Chondrocyte (in vitro differentiated cells): ENCODE results near the gene P2RY6. TPM values are rescaled to one million over a fixed set of nuclear protein-coding genes. Genes with fewer than 3 reads are reported as not detected.
"Not testable (repeated sequence)": the region's sequence is repeated elsewhere in the genome, so short reads cannot be mapped to it uniquely, and the experiment has no call there.

Source experiments
- DNase-seq: peaks from one replicate; pipeline ENCODE4 v3.0.0; 2021; ENCODE audit warnings: mixed read lengths, low spot score
- H3K27ac Mint-ChIP-seq: one replicate; pipeline ENCODE4 v1.8.0; 2021; ENCODE audit warnings: mild to moderate bottlenecking, moderate library complexity, mixed read lengths; ENCODE audit not compliant: unreplicated experiment
- H3K27me3 Mint-ChIP-seq: 2 replicates; pipeline ENCODE4 v1.8.0; 2021; ENCODE audit warnings: low read depth, mixed read lengths
- H3K36me3 Mint-ChIP-seq: 2 replicates; pipeline ENCODE4 v1.8.0; 2021; ENCODE audit warnings: low read depth, mixed read lengths
- H3K4me1 Mint-ChIP-seq: 2 replicates; pipeline ENCODE4 v1.8.0; 2021; ENCODE audit warnings: low read depth, mild to moderate bottlenecking, mixed read lengths
- H3K4me3 Mint-ChIP-seq: one replicate; pipeline ENCODE4 v1.8.0; 2021; ENCODE audit warnings: mild to moderate bottlenecking, moderate library complexity, mixed read lengths; ENCODE audit not compliant: unreplicated experiment
- H3K9me3 Mint-ChIP-seq: 2 replicates; pipeline ENCODE4 v1.8.0; 2021; ENCODE audit warnings: low read depth, mixed read lengths
- total RNA-seq: library from RNA; stranded (reverse); gene quantifications from 3 replicates; pipeline ENCODE4 v1.2.1, GENCODE V29; 2021
- TF ChIP-seq, protein P1 (sequence below): fragments of 200-600 bp; sonication (generic); IDR thresholded peaks from 2 replicates; pipeline ENCODE4 v1.5.0; 2021; ENCODE audit warnings: antibody characterized with exemption, mild to moderate bottlenecking, moderate library complexity

P2RY6 gene
- total RNA-seq, 1 donor from 2014 or later = 0.20 TPM

DNA sequence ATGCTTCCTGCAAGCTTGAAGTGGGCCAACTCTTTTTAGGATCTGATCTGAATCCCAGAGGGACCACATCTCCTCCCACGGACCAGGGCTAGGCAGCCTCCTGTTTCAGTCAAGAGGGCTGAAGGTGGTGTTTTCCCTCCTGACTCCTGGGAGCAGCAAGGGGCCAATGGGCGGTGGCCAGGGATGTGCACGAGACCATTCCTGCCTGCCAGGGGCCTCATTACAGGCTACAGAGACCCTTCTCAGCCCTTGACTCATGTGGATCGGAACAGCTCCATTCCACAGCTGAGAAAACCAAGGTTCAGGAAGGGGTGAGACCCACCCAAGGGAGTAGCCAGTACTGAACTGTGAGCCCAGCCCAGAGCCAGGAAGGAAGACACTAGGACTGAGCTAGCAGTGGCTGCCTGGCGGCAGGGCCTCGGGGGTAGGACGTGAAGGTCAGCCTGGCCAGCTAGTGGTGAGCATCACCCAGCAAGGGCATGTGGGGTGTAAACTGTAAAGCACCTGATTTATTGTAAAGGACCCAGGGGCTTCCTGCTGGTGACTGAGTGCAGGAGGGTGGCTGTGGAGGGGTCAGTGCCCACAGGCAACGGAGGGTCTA is 3.4 kb upstream of the P2RY6 start:
- Mint-ChIP-seq H3K9me3 (no peaks in the 10 kb centered on the region), H3K27ac (no peak overlapping the region), H3K27me3 (peaks cover 10% of the 10 kb centered on the region), H3K36me3 (no peaks in the 10 kb centered on the region), H3K4me1 (peaks cover 27% of the 10 kb centered on the region), H3K4me3 (no peak overlapping the region)
- no peak for DNase-seq
- TF ChIP-seq, protein P1, sequence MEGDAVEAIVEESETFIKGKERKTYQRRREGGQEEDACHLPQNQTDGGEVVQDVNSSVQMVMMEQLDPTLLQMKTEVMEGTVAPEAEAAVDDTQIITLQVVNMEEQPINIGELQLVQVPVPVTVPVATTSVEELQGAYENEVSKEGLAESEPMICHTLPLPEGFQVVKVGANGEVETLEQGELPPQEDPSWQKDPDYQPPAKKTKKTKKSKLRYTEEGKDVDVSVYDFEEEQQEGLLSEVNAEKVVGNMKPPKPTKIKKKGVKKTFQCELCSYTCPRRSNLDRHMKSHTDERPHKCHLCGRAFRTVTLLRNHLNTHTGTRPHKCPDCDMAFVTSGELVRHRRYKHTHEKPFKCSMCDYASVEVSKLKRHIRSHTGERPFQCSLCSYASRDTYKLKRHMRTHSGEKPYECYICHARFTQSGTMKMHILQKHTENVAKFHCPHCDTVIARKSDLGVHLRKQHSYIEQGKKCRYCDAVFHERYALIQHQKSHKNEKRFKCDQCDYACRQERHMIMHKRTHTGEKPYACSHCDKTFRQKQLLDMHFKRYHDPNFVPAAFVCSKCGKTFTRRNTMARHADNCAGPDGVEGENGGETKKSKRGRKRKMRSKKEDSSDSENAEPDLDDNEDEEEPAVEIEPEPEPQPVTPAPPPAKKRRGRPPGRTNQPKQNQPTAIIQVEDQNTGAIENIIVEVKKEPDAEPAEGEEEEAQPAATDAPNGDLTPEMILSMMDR = no peak

DNA sequence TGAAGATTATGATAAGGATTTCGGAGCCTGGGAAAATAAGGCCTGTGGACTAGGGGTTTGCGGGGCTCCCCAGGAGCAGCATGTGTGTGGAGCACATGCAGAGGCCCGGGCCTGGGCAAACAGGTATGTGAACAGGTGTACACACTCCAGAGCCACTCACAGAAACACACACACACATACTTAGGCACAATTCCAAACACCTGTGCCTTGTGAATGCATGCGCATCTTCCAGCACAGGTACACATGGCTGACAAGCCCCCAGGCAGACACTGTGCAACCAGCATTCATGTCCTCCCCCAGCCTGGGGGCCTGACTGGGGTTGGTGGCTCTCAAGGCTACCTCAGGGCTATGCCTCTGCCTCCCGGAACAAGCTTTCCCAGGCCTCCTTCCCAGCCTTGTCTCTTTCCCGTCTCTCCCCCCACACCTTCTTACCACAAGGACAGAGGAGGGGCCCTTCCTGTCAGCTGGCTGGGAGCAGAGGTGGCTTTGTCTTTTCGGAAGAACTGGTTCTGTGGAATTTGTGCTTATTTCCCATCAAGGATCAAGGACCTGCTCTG is 2.6 kb upstream of the P2RY6 start:
- H3K27me3 Mint-ChIP-seq = peaks cover 10% of the 10 kb centered on the region
- H3K36me3 Mint-ChIP-seq = no peaks in the 10 kb centered on the region
- TF ChIP-seq, protein P1 = no peak
- H3K9me3 Mint-ChIP-seq = no peaks in the 10 kb centered on the region
- H3K4me1 Mint-ChIP-seq = peaks cover 27% of the 10 kb centered on the region
- no peak overlapping the region for H3K4me3 Mint-ChIP-seq
- DNase-seq = no peak
- H3K27ac Mint-ChIP-seq = no peak overlapping the region

DNA sequence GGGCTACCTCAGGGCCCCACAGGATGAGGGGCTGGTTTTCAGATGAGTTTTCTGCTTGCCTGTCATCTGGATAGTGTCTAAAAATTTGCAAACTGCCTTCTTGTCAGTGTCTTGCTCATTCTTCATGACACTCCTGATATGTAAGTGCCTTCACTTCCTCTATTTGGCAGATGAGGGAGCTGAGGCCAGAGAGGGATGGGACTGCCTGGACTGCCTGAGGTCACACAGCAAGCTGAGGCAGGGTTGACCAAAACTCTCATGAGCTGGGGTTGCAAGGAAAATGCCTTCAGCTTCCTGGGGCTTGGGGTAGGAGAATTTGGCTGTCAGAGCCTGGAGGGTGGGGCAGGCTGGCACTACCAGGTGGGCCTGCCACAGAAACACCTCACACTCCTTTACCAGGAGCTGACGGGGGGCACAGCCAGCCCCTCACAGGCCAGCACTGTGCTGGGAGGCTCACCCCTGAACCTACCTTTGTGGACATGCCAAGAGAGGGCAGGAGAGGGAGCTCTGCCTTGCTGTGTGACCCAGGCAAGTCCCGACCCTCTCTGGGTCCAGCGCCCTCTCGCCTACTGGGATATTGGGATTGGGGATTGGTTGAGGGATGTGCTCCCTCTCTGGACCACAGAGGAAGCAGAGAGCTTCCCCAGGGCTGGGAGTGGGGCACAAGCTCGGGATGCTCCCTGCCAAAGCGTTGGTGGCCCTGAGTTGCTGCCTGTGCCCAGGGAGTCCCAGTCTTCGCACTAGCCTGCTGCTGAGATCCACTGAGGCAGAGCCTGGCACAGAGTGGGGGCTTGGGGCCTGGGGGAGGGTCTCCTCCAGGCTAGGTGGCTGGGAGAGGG is 1.9 kb upstream of the P2RY6 start:
- TF ChIP-seq, protein P1 = no peak
- peaks cover 6% of the 10 kb centered on the region for H3K27me3 Mint-ChIP-seq
- peaks cover 23% of the 10 kb centered on the region for H3K4me1 Mint-ChIP-seq
- no peak overlapping the region for H3K4me3 Mint-ChIP-seq
- H3K27ac Mint-ChIP-seq = no peak overlapping the region
- no peak for DNase-seq
- no peaks in the 10 kb centered on the region for H3K9me3 Mint-ChIP-seq
- no peaks in the 10 kb centered on the region for H3K36me3 Mint-ChIP-seq

DNA sequence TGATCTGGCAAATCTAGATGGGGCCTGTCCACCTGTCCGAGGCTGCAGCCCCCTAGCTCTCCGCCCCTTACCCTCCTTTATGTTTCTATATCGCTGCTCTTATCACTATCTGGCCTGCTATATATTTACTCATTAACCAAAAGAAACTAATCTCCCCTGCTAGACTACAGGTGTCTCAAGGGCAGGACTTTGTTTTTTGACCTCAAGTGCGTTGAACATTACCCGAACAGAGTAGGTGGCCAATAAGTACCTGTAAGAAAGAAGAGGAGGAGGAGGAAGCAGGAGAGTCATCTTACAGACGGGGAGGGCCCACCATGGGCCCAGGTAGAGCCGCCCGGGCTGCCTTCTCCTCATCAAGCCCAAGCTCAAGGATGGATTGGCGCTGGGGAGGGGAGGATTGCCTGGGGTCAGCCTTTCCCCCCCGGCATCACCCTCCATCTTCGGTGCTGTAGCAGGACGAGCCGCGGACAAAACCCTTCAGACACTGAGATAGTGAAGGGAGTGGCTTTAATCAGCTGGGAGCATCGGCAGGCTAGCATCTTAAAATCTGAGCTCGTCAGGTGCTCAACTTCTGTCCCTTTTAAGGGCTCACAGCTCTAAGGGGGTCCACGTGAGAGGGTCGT is 1.2 kb upstream of the P2RY6 start:
- Mint-ChIP-seq H3K36me3 (no peaks in the 10 kb centered on the region), H3K27me3 (peaks cover 5% of the 10 kb centered on the region), H3K4me1 (peaks cover 15% of the 10 kb centered on the region), H3K9me3 (no peaks in the 10 kb centered on the region), H3K4me3 (no peak overlapping the region), H3K27ac (no peak overlapping the region)
- TF ChIP-seq, protein P1 = no peak
- no peak for DNase-seq

DNA sequence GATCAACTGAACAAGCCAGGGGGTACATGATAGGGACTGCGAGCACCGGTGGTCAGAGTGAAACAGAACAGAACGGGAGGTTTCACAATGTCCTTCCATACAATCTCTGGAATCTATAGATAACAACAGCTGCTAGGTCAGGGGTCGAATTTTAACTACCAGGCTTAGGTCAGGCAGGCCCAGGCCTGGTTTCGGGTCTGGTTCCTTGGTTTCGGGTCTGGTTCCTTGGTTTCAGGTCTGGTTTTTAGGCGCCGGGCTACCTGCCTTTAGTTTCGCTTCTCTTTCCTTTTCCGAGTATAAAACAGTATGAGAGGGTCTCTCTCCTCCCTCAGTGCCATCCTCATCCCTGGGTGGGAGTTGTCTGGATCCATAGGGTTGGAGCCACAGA is 666 bp upstream of the P2RY6 start:
- peaks cover 10% of the 10 kb centered on the region for H3K4me1 Mint-ChIP-seq
- not testable (repeated sequence) for DNase-seq, H3K4me3 Mint-ChIP-seq, H3K27me3 Mint-ChIP-seq, H3K27ac Mint-ChIP-seq, H3K9me3 Mint-ChIP-seq, H3K36me3 Mint-ChIP-seq
